WTC11 (cell line): ENCODE data around the gene SLC38A8. TPM values are rescaled to one million over a fixed set of nuclear protein-coding genes. Genes with fewer than 3 reads are reported as not detected.

Experiments
- ATAC-seq: fragments of 200-7000 bp; cut with Tn5 transposase; 2 replicates; pipeline ENCODE4 v1.10.0; 2021; ENCODE audit warnings: mild to moderate bottlenecking, moderate library complexity
- CTCF ChIA-PET: fragments of 300-600 bp; sonication (Branson Sonifier 250); formaldehyde crosslinking; loops from one replicate; lab custom pipeline; 2021; ENCODE audit warnings: antibody characterized with exemption; lab: Charles Lee
- POLR2A ChIA-PET: fragments of 350-600 bp; sonication (Branson Sonifier 250); formaldehyde crosslinking; loops from one replicate; lab custom pipeline; 2021; ENCODE audit warnings: antibody characterized with exemption; lab: Charles Lee
- DNase-seq: peaks from one replicate; pipeline ENCODE4 v3.0.0; 2021; ENCODE audit warnings: low spot score
- H3K27ac Mint-ChIP-seq: 2 replicates; pipeline ENCODE4 v1.8.0; 2021; ENCODE audit warnings: mixed read lengths
- H3K27me3 Mint-ChIP-seq: 2 replicates; pipeline ENCODE4 v1.8.0; 2021; ENCODE audit warnings: low read depth, mild to moderate bottlenecking, moderate library complexity, mixed read lengths
- H3K36me3 Mint-ChIP-seq: 2 replicates; pipeline ENCODE4 v1.8.0; 2021; ENCODE audit warnings: mixed read lengths
- H3K4me1 Mint-ChIP-seq: 2 replicates; pipeline ENCODE4 v1.8.0; 2022; ENCODE audit warnings: mixed read lengths
- H3K4me3 Mint-ChIP-seq: 2 replicates; pipeline ENCODE4 v1.8.0; 2021; ENCODE audit warnings: mild to moderate bottlenecking, moderate library complexity, mixed read lengths
- H3K9me3 Mint-ChIP-seq: 2 replicates; pipeline ENCODE4 v1.8.0; 2021; ENCODE audit warnings: mixed read lengths
- ATF2 ChIP-seq: sonication (generic); formaldehyde crosslinking; IDR thresholded peaks from 2 replicates; pipeline ENCODE4 v1.8.1; 2022; ENCODE audit warnings: low read depth, missing genetic modification reagents, borderline replicate concordance
- E2F1 ChIP-seq: sonication (generic); formaldehyde crosslinking; IDR thresholded peaks from 2 replicates; pipeline ENCODE4 v1.8.0; 2022; ENCODE audit warnings: mild to moderate bottlenecking, missing genetic modification reagents
- E2F4 ChIP-seq: sonication (generic); formaldehyde crosslinking; IDR thresholded peaks from 2 replicates; pipeline ENCODE4 v1.8.1; 2022; ENCODE audit warnings: low read depth, mild to moderate bottlenecking, moderate library complexity, missing genetic modification reagents, borderline replicate concordance
- GABPB1 ChIP-seq: sonication (generic); formaldehyde crosslinking; IDR thresholded peaks from 2 replicates; pipeline ENCODE4 v1.8.1; 2023; ENCODE audit warnings: mild to moderate bottlenecking, missing genetic modification reagents
- GRHL2 ChIP-seq: fragments of 250-450 bp; sonication (Bioruptor Pico); IDR thresholded peaks from 2 replicates; pipeline ENCODE4 v1.8.0; 2022; ENCODE audit warnings: mild to moderate bottlenecking, moderate library complexity; ENCODE audit not compliant: insufficient replicate concordance, severe bottlenecking
- HMGA2 ChIP-seq: fragments of 250-450 bp; sonication (Bioruptor Pico); IDR thresholded peaks from 2 replicates; pipeline ENCODE4 v1.4.0; 2021; ENCODE audit warnings: mild to moderate bottlenecking, moderate library complexity
- JUN ChIP-seq: sonication (generic); formaldehyde crosslinking; IDR thresholded peaks from 2 replicates; pipeline ENCODE4 v1.8.0; 2023; ENCODE audit warnings: mild to moderate bottlenecking, missing genetic modification reagents
- NR3C1 ChIP-seq: sonication (generic); formaldehyde crosslinking; conservative IDR thresholded peaks from 2 replicates; pipeline ENCODE4 v1.8.1; 2023; ENCODE audit warnings: low read depth, mild to moderate bottlenecking, missing genetic modification reagents
- PRRX2 ChIP-seq: fragments of 250-450 bp; sonication (Bioruptor Pico); IDR thresholded peaks from 2 replicates; pipeline ENCODE4 v1.8.0; 2021; ENCODE audit warnings: mild to moderate bottlenecking
- RORB ChIP-seq: fragments of 250-450 bp; sonication (Bioruptor Pico); IDR thresholded peaks from 2 replicates; pipeline ENCODE4 v1.9.0; 2021; ENCODE audit warnings: mild to moderate bottlenecking
- TEAD4 ChIP-seq: sonication (generic); formaldehyde crosslinking; IDR thresholded peaks from 2 replicates; pipeline ENCODE4 v1.8.0; 2022; ENCODE audit warnings: mild to moderate bottlenecking, missing genetic modification reagents
- total RNA-seq: library from RNA; stranded (reverse); gene quantifications from 3 replicates; pipeline ENCODE4 v1.2.3, GENCODE V29; 2021
- TF ChIP-seq, protein P1 (sequence below): fragments of 200-600 bp; IDR thresholded peaks from 2 replicates; pipeline ENCODE4 v1.8.0; 2022; ENCODE audit warnings: antibody characterized with exemption
- TF ChIP-seq, protein P2 (sequence below): sonication (generic); formaldehyde crosslinking; IDR thresholded peaks from 2 replicates; pipeline ENCODE4 v1.8.1; 2023; ENCODE audit warnings: mild to moderate bottlenecking, missing genetic modification reagents, borderline replicate concordance
- TF ChIP-seq, protein P3 (sequence below): sonication (generic); formaldehyde crosslinking; IDR thresholded peaks from 2 replicates; pipeline ENCODE4 v1.8.1; 2022; ENCODE audit warnings: mild to moderate bottlenecking, missing genetic modification reagents, moderate library complexity, borderline replicate concordance
- TF ChIP-seq, protein P4 (sequence below): fragments of 250-450 bp; sonication (Bioruptor Pico); IDR thresholded peaks from 2 replicates; pipeline ENCODE4 v1.9.0; 2021; ENCODE audit warnings: moderate library complexity, mild to moderate bottlenecking, inconsistent platforms, borderline replicate concordance
- TF ChIP-seq, protein P5 (sequence below): sonication (generic); formaldehyde crosslinking; IDR thresholded peaks from 2 replicates; pipeline ENCODE4 v1.8.0; 2022; ENCODE audit warnings: mild to moderate bottlenecking, missing genetic modification reagents

The SLC38A8 gene
- total RNA-seq, 1 experiment from 2014 or later, result not detected

DNA sequence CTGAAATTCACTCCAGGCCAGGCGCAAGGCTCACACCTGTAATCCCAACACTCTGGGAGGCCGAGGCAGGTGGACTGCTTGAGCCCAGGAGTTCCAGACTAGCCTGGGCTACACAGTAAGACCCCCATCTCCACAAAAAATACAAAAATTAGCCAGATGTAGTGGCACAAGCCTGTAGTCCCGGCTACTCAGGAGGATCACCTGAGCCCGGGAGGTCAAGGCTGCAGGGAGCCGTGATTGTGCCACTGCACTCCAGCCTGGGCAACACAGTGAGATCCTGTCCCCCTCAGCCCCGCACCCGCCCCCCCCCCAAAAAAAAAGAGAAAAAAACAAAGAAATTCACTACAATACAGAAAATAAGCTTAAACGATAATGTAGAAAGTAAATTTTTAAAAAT, 42.7 kb upstream of the SLC38A8 start (continued):
- TF ChIP-seq RORB (no peak), GRHL2 (no peak), TEAD4 (CRISPR knock-in tag) (no peak)

GRCh38 chr16:84084570-84085270, 42.1 kb upstream of the SLC38A8 start:
- no peaks in the 10 kb centered on the region for H3K4me1 Mint-ChIP-seq
- POLR2A ChIA-PET, result interaction anchor here (0.6 kb wide), 1 partner anchor 32 kb away, joined by 3 read pairs; the partner anchor contains the start of gene MBTPS1
- ATAC-seq (peak; percentile 98), DNase-seq (peak; percentile 81)
- H3K9me3 Mint-ChIP-seq, result no peaks in the 10 kb centered on the region
- CTCF ChIA-PET, result interaction anchor here (0.6 to 4.3 kb wide), 41 partner anchors 10 to 397 kb away, joined by 3 to 28 read pairs (median 4); partner anchors contain the start of genes ATP2C2, DNAAF1, HSDL1 and KCNG4
- H3K27me3 Mint-ChIP-seq, result no peaks in the 10 kb centered on the region
- no peak overlapping the region for H3K4me3 Mint-ChIP-seq
- H3K36me3 Mint-ChIP-seq, result peaks cover 58% of the 10 kb centered on the region
- H3K27ac Mint-ChIP-seq, result no peak overlapping the region
- TF ChIP-seq ATF2 (CRISPR knock-in tag), result no peak
- TF ChIP-seq, protein P1, sequence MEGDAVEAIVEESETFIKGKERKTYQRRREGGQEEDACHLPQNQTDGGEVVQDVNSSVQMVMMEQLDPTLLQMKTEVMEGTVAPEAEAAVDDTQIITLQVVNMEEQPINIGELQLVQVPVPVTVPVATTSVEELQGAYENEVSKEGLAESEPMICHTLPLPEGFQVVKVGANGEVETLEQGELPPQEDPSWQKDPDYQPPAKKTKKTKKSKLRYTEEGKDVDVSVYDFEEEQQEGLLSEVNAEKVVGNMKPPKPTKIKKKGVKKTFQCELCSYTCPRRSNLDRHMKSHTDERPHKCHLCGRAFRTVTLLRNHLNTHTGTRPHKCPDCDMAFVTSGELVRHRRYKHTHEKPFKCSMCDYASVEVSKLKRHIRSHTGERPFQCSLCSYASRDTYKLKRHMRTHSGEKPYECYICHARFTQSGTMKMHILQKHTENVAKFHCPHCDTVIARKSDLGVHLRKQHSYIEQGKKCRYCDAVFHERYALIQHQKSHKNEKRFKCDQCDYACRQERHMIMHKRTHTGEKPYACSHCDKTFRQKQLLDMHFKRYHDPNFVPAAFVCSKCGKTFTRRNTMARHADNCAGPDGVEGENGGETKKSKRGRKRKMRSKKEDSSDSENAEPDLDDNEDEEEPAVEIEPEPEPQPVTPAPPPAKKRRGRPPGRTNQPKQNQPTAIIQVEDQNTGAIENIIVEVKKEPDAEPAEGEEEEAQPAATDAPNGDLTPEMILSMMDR, result peak; percentile 73
- TF ChIP-seq, all 79 proteins: peak for 1

GRCh38 chr16:84082835-84083569, 40.4 kb upstream of the SLC38A8 start:
- ChIA-PET CTCF (interaction anchor here (0.6 to 2.2 kb wide), 4 partner anchors 73 to 126 kb away, joined by 3 to 10 read pairs (median 5); partner anchors contain the start of gene TAF1C), POLR2A (no interaction called here)
- H3K36me3 Mint-ChIP-seq, result peaks cover 45% of the 10 kb centered on the region

More at GRCh38 chr16:84082835-84083569, 40.4 kb upstream of the SLC38A8 start:
- no peak for DNase-seq
- Mint-ChIP-seq H3K27ac (no peak overlapping the region), H3K27me3 (no peaks in the 10 kb centered on the region), H3K9me3 (no peaks in the 10 kb centered on the region), H3K4me3 (no peak overlapping the region), H3K4me1 (no peaks in the 10 kb centered on the region)
- ATAC-seq, result no peak
- TF ChIP-seq, protein P2, sequence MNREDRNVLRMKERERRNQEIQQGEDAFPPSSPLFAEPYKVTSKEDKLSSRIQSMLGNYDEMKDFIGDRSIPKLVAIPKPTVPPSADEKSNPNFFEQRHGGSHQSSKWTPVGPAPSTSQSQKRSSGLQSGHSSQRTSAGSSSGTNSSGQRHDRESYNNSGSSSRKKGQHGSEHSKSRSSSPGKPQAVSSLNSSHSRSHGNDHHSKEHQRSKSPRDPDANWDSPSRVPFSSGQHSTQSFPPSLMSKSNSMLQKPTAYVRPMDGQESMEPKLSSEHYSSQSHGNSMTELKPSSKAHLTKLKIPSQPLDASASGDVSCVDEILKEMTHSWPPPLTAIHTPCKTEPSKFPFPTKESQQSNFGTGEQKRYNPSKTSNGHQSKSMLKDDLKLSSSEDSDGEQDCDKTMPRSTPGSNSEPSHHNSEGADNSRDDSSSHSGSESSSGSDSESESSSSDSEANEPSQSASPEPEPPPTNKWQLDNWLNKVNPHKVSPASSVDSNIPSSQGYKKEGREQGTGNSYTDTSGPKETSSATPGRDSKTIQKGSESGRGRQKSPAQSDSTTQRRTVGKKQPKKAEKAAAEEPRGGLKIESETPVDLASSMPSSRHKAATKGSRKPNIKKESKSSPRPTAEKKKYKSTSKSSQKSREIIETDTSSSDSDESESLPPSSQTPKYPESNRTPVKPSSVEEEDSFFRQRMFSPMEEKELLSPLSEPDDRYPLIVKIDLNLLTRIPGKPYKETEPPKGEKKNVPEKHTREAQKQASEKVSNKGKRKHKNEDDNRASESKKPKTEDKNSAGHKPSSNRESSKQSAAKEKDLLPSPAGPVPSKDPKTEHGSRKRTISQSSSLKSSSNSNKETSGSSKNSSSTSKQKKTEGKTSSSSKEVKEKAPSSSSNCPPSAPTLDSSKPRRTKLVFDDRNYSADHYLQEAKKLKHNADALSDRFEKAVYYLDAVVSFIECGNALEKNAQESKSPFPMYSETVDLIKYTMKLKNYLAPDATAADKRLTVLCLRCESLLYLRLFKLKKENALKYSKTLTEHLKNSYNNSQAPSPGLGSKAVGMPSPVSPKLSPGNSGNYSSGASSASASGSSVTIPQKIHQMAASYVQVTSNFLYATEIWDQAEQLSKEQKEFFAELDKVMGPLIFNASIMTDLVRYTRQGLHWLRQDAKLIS (CRISPR knock-in tag), result no peak
- TF ChIP-seq E2F1 (no peak), RORB (no peak), PRRX2 (CRISPR knock-in tag) (no peak), NR3C1 (CRISPR knock-in tag) (no peak), E2F4 (CRISPR knock-in tag) (no peak), HMGA2 (CRISPR knock-in tag) (no peak), JUN (CRISPR knock-in tag) (no peak), GABPB1 (CRISPR knock-in tag) (no peak)
- TF ChIP-seq, protein P3, sequence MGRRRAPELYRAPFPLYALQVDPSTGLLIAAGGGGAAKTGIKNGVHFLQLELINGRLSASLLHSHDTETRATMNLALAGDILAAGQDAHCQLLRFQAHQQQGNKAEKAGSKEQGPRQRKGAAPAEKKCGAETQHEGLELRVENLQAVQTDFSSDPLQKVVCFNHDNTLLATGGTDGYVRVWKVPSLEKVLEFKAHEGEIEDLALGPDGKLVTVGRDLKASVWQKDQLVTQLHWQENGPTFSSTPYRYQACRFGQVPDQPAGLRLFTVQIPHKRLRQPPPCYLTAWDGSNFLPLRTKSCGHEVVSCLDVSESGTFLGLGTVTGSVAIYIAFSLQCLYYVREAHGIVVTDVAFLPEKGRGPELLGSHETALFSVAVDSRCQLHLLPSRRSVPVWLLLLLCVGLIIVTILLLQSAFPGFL (CRISPR knock-in tag), result no peak
- TF ChIP-seq, protein P4, sequence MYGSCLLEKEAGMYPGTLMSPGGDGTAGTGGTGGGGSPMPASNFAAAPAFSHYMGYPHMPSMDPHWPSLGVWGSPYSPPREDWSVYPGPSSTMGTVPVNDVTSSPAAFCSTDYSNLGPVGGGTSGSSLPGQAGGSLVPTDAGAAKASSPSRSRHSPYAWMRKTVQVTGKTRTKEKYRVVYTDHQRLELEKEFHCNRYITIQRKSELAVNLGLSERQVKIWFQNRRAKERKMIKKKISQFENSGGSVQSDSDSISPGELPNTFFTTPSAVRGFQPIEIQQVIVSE, result no peak
- TF ChIP-seq, protein P5, sequence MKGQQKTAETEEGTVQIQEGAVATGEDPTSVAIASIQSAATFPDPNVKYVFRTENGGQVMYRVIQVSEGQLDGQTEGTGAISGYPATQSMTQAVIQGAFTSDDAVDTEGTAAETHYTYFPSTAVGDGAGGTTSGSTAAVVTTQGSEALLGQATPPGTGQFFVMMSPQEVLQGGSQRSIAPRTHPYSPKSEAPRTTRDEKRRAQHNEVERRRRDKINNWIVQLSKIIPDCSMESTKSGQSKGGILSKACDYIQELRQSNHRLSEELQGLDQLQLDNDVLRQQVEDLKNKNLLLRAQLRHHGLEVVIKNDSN, result no peak
